NCI-H524 (cell line): Measurements from ENCODE around the gene DEXI.

Experiments used
- DNase-seq, 2 experiments: peaks; one replicate each; lab custom pipeline; 2025; lab: John Stamatoyannopoulos, UW

The DEXI gene

DNA sequence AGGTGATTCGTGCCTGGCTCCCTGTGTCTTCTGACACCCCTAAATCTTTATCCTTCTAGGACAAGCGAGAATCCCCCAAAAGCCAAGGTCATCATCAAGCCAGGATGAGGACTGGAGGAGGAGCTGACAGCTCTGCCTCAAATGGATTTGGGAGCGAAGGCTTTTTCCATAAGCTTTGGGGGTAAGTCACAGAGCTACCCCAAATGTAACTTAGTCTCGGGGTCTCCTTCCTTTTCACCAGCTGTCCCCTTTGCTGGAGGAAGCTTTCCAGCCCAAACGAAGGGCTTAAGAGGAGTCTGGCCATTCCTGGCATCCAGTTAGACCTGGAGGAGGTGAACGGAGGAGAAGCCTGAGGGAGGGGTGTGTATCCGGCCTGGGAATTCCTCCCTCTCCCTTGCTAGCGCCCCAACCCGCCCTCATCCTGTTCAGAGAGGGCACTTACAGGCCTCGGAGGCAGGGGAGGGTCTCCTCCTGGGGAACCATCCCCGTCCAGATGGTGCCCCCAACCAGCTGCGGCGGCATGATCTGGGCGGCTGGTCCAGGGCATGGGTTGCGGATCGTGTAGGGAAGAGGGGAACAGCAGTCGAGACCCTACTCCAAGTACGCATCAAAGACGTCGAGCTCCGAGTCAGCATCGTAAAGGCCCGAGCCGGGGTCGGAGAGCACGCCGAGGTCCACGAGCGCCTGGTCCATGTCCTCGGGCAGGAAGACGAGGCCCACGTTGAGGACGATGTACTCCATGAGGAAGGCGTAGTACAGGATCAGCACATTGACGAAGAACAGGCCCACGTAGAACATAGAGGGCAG lies 938 bp downstream of the DEXI start:
- DNase-seq, result peak in 1 of 2 experiments; percentile 42

DNA sequence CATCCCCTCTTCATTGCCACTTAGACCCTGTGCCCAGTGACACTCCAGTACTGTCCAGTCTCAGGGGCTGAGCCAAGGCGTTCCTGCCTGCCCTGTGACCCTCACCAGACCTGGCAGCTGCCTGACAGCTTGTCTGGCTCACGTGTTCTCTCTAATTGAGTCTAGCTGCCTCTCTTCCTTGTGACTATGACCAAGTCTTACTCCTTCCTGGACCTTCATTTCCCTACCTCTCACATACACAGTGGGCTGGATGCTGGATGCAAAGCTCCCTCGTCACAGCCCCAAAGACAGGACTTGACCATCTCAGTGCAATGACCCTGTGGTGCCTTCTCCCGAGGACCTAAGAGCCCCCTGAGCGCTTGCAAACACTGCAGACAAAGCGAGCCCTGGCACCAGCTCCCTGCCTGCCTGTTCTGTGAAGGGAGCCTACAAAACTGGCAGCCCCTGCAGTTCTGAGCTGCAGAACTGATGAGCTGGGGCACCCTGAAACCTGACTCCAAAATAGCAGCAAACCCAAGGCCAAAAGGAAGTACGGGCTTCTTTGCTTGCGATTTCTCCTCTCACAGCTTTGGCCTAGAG lies 1.7 kb downstream of the DEXI start:
- no peak for DNase-seq

DNA sequence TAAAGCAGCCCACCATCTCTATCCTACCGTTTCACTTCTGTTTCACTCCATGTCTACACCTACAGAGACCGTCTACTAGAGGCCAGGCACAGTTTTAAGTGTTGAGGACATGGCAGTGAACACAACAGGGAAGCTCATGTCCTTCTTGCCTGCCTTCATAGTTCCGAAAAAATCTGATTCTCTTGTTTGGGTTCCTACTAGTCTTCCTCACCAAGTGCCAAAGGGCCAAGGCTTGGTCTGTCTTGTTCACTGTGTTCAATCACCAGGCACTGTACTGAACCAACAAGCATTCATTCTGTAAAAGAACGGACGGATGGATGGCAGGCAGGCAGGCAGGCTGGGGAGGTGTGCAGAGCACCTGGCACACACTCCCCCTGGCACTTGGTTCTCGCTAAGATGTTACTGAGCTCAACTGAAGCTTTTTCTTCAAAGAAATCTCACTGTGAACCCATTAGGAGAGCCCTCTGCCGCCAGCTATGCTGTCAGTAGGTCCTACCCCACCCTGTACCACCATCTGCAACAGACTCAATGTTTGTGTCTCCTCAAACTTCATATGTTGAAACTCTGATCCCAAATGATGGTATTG lies 2.5 kb downstream of the DEXI start:
- DNase-seq, result no peak

DNA sequence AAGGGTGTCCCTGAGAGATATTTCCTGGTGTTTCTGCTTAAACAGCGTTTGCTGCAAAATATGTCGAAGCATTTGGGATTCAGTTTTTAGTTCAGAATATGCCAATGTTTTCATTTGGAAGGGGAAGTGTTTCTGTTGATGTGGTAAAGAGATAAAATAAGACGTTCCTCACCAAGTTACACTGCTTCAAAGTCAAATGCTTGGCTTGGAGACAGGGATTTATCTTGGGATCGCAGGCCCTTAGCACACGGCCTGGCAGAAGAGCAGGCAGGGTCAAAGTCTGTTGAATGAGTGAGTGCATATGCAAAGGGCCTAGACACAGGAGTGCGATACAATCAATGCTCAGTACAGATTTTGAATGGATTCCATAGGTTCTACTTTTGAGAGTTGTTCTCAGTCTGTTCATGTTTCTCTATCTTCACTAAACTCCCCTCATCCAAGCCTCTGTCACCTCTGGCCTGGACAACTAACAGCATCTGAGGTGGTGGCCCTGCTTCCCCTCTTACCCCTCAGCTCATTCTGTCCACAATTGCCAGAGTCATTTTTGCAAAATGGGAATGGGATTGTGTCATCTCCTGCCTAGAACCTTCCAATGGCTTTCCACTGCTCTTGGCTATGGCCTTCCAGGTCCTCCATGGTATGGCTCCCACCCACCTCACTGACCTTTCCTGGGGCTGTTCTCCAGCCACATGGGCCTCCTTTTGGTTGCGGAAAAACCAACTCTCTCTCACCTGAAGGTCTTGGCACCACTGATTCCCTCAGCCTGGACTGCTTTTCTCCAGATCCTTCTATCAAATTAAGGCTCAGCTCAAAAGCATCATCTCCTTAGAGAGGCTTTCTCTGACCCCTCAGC lies 3.2 kb downstream of the DEXI start:
- DNase-seq, result no peak

DNA sequence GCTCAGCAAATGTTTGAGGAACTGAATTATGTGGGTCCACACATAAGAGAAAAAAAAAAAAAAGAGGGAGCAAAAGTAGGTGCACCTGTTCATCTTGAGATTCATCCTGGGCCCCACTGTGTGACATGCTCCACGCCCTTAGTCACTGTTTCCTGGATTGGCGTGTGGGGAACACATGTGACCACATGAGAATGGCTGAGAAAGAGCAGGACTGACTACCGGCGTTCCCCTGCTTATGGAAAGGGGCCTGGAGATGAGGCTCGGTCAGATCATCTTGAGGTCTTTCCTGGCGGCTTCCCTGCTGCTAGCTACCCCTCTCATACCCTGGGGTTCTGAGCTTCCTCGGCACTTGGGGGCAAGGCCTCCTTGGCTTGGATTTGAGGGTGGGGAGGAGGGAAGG lies 3.9 kb downstream of the DEXI start:
- DNase-seq, result no peak

DNA sequence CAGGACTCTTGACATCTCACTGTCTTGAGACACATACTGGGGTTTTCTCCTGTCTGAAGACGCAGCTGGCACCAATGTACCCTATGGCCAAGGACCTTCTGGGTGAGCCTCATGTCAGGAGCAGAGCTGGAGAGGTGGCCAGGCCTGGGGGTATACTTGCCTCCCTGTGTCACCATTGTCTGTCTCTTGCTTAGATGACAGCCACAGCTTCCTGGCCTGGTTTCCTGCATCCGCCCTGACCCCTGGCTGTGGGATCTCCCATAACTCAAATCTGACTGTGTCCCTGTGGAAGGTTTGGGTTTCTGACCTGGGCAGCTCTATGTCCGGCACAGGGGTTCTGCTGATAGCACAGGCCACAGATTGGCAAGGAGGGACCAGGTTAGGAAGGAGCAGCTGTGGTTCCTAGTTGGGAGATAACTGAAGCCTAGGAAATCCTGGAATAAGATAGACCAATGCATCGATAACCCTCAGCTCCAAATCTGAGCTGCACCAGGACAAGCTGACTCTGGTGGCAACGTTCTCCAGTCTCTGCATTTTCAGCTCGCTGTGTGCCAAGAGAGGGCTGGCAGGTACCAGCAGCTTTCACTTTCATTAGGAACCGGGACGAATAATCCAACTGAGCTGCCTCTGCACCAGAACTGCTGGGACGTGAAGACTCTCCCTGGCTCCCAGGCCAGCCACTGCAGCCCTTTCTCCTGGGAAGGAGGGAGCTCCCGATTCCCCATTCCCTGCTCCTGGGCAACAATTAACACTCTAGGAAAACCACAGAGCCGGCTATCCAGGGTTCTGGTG lies 5.0 kb downstream of the DEXI start:
- no peak for DNase-seq

DNA sequence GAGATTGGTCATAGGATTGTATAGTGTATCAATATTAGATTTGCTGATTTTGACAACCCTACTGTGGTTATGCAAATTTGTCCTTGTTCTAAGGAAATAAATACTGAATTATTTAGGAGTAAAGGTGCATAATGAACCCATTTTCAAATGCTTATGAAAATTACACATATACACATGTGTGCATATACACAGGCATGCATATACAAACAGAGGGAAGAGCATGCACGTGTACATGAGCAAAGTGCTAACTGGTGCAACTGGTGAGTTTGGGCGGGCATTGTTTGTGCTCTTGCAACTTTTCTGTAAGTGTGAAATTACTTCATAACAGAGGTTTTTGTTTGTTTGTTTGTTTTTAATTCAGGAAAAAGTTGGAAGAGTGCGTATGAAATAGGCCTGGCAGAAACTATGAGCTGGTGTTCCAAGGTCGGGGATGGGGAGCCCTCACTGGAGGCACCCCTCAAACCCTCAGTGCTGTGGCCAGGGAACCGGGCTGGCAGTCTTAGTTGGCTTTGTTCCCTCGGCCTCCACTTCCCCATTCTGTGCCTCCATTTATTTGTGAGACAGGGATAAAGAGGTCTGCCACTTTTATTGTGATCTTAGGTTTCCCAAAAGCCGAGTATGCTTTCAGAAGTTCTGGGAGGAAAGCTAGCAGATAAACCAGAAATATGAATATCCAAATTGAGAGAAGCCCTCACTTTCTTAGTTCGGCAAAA lies 5.8 kb downstream of the DEXI start:
- no peak for DNase-seq

DNA sequence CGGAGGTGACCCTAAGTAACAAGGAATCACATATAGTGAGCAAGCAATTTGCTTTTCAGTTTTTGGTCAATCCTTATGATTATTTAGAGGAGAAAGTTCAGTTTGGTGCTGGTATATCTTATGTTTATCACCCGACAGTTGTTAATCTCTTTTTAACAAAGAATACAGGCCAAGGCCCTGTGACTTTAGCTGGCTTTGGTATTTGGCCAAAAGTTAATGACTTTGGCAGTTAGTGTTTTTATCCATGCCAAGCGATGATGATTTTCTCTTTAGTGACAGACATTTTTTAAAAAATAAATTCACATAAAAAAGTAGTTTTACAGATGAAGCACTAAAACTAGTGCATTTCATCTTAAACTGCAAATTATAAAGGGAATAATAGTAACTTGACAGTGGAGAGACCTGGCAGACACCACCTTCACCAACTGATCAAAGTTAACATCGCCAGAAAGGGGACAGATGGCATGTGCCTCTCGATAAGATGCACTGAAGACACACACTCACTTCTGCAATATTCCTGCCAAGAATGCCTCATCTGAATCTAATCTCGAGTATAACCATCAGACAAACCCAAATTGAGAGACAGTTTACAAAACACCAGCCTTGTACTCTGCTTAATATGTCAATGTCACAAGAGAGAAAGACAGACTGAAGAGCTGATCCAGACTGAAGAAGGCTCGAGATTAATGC lies 6.9 kb downstream of the DEXI start:
- peak; percentile 47 to 83 for DNase-seq

DNA sequence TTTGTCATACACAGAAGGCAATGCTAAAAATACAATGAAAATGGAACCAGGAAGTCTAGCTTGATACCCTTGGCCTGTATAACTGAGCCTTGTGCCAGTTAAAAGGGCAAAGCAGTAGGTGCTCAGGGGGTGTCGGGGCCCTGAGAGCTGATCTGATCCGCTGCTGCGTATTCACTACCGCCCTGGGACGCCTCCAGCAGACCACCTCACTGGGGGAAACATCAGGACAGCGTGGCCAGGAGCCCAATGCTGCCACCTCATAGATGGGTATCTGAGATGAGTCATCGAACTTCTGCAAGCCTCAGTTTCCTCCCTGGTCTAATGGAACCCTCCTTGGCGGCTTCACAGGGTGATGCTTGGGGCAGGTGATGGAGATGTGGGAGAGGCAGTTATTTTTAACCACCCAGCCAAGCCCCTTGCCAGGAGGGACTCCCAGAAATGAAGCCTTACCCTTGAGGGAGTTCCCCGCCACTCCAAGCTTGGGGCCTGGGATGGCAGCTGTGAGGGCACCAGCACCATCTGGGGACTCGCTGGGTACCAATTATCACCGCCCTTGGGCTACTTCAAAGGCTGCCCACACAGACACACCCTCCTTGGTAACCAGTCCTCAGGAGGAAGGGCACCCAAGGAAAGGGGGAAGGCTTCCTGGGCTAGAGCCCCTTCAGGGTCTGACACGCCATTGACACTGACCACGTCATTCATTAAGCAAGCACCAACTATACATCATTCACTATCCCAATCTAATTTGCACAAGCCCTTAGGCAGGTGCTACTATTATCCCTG lies 7.8 kb downstream of the DEXI start:
- DNase-seq, result peak; percentile 29 to 40

DNA sequence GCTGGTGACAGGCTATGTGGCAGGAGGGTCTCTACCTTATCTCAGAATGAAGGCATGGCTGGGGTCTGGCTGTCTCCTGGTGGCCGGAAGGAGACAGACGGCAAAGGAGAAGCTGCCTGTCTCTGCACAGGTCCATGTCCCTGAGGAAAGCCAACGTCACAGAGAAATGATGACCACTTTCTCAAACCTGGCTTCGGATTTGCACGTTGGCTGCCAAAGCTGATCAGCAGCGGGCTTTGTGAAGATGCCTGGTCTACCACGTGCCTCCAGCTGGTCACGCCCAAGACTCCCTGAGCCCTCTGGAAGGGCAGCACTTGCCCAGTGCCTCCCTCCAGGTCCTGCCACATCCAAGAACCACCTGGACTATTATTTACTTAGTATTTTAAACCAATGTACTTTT lies 8.4 kb downstream of the DEXI start:
- DNase-seq, result no peak

DNA sequence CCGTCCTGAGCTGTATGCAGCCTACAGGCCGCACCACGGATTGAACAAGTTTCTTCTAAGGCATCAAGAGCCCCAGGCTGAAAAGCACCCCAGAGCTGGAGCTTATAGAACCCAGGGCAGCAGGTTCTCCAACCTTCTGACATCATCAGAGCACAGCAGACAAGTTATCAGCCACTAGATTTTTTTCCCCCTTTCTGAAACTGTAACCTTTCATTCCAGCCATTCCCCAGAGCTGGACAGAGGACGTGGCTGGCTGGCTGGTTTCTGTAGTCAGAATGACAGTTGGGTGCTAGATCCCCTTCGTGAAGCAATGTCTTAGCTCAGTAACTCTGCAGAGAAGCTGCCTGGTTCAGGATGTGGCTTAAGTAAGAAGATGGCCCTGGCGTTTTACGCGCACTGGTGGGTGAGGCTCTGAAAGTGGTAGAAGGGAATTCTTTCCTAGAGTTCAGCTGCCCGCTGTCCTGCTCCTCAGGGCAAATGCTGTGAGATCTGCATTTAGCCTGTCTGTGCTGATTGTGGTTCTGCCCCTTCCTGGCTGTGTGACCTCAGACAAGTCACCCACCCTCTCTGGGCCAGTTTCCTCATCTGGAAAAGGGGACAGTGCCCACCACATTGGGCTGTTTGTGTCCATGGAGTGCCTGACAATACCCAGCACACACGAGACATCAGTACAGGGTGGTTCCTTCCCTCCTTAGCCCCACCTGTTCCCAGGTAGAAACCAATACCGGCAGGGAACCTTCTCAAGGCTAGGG lies 9.1 kb downstream of the DEXI start:
- no peak for DNase-seq

DNA sequence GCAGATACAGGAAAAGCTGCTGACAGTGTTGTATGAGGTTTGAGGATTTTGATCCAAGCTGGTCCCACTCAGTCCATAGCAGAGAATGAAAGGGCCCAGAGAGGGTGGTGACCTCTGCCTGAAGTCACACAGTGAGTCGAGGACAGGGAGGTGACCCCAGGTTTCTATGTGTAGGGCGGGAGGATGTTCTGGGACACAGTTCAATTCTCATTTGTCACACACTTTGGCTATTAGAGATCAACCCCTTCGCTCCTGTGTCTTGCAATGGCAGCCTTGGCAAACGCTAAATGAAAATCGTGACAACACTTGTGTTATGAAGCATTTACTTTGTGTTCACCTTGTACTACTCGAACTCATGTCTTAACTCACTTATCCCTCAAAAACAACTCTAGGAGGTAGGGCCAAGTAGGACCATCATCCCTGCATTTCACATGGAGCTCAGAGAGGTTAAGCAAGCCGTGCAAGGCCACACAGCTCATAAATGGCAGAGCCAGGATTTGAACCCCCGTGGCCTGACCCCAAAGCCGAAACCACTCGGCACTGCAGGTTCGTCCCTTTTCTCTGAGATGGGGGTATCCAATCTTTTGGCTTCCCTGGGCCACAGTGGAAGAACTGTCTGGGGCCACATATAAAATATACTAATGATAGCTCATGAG lies 10.2 kb downstream of the DEXI start:
- DNase-seq, result no peak

DNA sequence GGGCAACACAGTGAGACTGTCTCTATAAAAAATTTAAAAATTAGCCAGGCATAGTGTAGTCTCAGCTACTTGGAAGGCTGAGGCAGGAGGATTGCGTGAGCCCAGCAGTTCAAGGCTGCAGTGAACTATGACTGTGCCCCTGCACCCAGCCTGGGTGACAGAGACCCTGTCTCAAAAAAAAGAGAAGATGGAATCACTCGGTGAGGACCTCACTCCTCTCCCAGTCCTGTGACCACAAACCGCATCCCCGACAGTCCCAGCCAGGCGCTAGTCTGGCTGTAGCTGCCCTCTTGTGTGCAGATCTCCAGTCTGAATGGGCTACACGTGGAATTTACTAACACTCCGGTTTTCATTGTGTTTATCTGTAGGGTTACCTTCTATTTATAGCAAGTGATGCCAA lies 11.1 kb downstream of the DEXI start:
- no peak for DNase-seq

DNA sequence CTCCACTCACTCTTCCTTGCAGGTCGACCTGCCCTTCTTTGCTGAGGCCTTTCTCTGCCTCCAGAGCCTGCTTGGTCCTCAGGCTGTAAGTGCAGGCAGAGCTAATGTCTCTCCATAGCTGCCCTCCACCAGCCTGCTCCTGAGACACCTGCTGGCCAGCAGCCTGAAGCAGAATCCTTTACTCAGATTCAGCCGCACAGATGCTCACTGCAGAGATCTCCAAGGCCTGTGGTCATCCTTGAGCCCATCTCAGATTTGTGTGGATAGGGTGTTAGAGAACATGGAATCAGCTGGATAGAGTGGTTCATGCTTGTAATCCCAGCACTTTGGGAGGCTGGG lies 11.5 kb downstream of the DEXI start:
- peak in 1 of 2 experiments; percentile 12 for DNase-seq

DNA sequence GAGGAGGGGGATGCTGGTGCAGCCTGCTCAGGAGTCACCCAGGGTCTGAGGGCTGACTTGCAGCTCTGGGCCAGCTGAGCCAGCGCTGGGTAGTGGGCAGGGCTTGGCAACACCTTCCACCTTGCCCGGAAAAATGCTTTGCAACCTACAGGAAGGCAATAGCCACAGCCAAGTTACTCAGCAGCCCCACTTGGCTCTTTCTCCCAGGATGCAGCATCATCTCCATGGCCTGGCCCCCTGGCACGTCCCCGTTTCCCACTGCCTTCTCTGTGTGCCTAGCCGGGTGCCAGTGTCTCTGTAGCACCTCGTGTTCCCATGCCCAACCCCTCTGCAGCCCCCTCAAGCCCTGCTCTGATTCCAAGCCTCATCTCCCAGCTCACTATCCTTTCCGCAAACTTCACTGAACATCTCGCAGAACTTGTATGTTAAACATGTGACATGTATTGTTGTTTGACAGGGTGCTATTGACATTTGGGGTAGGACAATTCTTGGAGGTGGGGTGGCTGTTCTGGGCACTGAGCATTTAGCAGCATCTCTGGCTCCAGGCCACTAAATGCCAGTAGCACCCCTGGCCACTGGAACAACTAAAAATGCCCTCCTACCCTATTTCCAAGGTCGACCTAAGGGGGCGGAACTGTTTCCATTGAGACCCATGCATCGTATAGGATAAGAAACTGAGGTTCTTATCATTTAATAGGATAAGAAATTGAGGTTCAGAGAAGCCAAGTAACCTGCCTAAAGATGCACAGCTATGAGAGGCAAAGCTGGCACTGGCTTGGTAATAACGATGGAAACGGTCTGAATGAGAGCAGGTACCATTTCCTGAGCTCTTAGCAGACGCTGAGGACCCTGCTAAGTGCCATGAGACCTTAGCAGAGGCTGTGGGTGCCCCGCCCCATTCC lies 12.2 kb downstream of the DEXI start:
- DNase-seq, result no peak

DNA sequence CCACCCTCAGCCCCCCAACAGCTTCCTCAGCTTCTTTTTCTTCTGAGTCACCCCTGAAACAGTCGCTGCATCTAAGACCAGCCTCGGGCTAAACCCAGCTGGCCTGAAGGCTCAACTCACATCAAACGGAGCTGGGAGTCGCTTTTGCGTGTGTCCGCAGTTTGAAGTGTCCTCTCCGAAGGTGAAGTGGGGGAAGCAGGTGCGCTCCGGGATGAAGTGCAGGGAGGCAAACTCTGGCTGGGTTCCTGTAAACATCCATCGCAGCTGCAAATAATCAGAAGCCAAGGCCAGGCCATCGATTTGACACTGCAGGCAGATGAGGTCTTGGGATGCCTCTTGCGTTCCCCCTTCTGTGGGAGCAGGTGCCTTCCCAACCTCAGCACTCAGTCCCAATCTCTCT lies 13.2 kb downstream of the DEXI start:
- DNase-seq, result peak in 1 of 2 experiments; percentile 36

DNA sequence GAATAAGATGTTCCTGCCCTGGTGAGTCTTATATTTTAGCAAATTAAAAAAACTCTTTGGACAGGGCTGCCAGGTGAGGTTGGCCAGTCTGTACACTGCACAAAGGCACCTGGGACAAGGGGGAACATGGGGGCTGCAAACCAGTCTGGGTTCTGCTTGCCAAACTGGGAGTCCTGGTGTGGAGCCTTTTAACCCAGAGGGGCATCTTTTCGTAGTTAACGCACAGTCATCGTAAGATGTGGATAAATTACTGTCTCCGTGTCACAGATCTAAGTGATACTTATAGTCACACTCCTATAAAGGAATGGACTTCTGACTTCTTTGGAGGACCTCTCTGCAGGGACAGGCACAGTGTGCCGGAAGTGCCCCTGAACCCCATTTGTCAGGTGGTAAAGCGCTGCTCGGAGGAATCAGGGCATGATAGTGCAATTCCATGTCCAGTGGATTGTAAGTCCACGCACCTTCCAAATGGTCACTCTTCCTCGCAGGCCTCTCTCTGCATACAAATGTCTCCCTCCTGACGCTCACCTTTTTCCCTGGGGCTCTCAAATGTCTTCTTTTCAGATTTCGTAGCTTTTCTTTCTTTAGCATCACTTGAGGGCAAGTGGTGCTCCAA lies 14.7 kb downstream of the DEXI start:
- DNase-seq, result no peak
